A549 treated with dexamethasone at 1 μM for 4 hours (cell line): ENCODE measurements around the gene GLCE. TPM values are rescaled to one million over a fixed set of nuclear protein-coding genes. Genes with fewer than 3 reads are reported as not detected.

Source experiments
- total RNA-seq: library from RNA; stranded (reverse); fragments of 200-300 nt; extraction: Qiagen RNA extraction; gene quantifications from 5 replicates; pipeline ENCODE4 v1.2.3, GENCODE V29; 2022

The GLCE gene
- 14.5 to 17.2 TPM (median 17.1 TPM) in 5 replicates for total RNA-seq

GRCh38 chr15:69160141-69160993 is at the start of gene GLCE:
GLCE (plus strand) TSS chr15:69160635; CDS start chr15:69255807, 95,172 bp downstream.

GRCh38 chr15:69298697-69299441 is 138.4 kb downstream of the GLCE start, which contains the start of gene PAQR5:
PAQR5 (plus strand) TSS chr15:69298912; CDS start chr15:69360081, 61,169 bp downstream.

Other genes starting within 250 kb of the GLCE start
- not detected in 5 replicates for gene SPESP1, start 230.1 kb upstream of the GLCE start, total RNA-seq
- 0.10 to 0.34 TPM (median 0.19 TPM) in 5 replicates for gene NOX5, start 145.9 kb upstream of the GLCE start, total RNA-seq
- gene PAQR5, start 138.3 kb downstream of the GLCE start, total RNA-seq, result 64.6 to 109 TPM (median 96.1 TPM) in 5 replicates